GM18858 (cell line): ENCODE data around the gene POLR2C.

ENCODE experiments used
- ATAC-seq: cut with Tn5 transposase; IDR thresholded peaks from one replicate; pipeline ENCODE4 v1.9.1; 2021; ENCODE audit not compliant: unreplicated experiment

The POLR2C gene

DNA sequence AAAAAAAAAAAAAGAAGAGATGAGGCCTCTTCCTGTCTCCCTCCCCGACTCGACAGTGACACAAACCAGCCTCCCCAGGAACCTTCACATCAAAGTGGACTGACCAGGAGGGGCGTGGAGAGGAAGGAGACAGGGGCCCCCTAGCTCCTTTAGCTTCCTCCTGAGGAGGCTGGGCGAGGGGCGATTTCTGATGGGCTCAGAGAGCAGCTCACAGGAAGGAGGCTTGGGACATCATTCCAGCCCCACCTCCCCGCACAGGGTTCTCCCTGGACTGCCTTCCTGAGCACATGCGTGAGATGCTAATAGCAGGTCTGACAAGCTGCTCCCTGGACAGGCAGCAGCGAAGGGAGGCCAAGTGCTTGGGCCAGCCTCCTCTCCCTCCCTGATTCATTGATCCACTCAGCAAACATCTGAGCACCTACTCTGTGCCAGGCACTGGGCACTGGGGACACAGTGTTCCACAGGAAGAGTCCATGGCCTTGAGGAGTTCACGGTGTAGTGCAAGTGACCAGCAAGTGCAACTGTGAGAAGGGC lies 38.2 kb downstream of the POLR2C start:
- no peak for ATAC-seq

DNA sequence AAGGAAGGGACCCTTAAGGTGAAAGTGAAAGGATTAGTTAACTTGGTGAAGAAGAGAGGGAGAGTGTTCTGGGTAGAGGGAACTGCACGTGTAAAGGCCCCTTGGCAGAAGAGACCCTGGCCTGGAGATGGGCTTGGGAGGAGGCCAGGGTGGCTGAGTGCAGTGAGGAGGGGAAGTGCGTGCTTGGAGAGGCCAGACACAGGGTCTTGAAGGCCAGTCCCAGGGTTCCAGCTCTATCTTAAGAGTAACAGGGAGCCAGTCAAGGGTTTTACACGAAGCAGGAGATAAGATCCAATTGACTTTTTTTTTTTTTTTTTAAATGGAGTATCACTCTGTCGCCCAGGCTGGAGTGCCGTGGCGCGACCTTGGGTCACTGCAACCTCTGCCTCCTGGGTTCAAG lies 39.0 kb downstream of the POLR2C start:
- ATAC-seq = no peak

DNA sequence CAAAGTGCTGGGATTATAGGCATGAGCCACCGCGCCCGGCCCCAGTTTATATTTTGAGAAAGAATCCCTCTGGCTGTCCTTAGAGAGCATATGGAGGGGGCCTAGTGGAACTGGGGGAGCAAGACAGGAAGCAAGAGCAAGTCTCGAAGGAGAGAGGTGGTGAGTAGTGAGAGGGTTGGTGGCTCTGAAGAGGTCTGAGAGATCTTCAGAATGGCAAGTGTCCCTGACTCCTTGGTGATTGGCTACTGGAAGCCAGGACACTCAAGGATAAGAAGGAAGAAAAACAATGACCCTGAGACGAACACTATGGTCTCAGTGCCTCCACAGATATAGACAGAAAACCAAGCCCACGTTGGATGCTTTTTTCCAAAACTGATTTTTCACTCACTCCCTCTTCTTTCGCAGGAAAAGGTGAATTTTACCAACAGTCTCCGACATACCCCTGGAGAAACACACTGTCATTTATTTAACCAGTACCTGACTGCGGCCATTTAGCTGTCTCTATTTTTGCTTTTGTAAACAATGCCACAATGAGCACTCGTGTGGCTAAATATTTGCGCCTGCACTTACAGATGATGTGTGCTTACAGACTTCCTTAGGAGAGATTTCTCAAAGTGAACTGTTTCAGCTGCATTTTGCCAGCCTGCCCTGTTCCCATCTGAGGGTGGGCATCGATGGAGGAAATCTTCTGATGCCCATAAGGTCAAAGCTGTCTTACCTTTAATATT lies 39.7 kb downstream of the POLR2C start:
- no peak for ATAC-seq

DNA sequence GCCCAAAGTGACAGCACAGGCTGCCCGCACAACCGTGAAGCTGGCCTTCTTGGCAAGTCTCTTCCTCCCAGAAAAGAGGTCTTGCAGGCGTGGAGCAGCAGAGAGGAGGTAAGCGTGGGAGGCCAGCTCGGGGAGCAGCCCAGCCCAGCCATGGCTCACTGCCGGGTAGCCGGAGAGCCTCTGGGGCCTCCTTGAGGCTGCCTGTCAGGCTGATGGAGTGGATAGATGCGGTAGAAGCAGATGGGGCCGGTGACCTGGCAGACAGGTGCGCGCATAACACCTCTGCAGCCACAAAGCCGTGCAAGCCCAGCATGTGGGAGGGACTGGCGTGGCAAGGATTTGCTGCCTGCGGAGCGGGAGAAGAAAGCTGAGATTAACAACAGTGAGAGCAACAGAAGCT lies 40.9 kb downstream of the POLR2C start:
- no peak for ATAC-seq

DNA sequence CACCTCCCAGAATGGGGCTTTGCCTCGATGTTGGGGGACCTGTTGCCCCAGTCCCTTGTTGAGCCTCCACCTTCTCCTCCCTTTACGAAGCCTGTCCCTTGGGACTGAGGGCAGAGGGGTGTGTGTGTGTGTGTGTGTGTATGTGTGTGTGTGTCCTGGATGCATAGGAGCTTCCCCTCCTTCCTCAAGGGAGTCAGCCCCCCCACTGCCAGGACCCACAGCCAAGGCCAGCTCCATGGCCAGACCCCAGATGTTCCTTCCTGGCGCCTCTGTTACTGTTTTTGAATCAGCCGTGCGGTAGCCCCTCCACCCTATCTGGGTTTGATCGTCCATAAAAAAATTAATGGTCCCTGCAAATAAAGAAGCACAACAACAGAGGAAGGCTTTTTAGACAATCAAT lies 41.5 kb downstream of the POLR2C start:
- ATAC-seq = no peak

DNA sequence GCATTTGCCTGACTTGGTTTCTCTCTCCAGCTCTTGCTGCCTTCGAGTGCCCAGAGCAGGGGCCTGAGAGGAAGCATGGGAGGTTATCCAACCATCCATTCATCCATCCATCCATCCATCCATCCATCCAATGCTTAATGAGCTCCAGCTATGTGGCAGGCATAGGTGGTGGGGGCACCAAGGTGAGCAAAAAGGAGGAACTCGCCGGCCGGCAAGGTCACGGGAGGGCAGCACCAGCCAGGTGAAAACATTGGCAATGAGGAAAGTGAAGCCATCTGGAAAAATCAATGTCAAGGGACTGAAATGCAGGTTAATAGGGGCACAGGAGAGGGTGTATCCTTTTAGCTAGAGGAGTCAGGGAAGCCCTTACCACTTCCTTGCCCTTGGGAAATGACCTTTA lies 42.0 kb downstream of the POLR2C start:
- ATAC-seq = no peak

DNA sequence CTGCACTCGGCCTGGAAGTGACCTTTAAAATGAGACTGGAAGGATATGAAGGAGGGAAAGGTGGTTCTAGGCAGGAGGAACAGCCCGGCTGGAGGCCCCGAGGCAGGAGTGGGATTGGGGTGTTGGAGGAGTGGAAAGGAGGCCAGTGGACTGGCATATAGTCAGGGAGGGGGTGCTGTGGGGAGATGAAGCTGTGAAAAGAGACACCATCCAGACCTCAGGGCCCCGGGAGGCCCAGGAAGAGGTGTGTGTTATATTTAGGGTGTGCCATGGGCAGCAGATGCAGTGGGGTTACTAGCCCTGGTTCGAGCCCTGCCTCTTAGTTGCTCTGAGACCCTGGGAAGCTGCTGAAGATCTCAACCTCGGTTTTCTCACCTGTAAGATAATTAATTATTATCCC lies 42.7 kb downstream of the POLR2C start:
- no peak for ATAC-seq

DNA sequence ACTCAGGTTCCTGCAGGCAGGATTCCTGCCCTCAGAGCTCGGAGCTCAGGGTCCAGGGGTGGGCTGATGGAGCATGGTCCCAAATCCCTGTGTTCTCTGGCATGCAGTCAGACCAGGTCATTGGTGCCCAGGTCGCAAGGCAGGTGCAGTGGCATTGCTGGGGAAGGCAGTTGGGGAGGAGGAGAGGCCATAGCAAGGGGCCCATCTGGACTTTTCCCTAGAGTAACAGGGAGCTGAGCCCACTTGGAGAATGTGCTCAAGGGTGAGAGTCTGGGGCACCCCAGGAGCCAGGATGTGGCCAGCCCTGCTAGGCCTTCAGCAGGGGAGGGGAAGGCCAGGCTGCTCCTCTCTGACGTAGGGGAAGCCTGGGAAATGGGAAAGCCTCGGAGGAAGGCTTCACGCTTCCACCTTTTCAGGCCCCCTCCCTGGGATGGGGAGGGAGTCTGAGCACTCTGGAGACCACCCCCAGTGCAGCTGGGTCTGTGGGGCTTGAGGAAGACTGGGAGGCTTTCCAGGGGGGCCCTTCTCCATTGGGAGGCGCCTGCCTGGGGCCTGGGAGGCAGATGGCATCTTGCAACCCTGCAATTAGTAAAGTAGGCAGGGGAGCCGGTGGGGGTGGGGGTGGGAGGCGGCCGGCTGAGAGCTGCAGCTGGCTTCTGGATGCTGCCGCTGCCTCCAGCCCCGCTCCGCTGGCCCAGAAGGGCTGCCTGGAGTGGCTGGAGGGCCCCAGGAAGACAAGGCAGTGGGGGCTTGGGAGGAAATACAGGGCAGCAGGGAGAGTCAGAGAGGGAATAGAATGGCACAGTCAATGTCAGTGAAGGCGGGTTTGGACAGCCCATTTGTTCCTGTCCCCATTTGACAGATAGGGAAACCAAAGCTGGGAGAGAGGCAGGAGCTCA lies 44.9 kb downstream of the POLR2C start:
- ATAC-seq = no peak

DNA sequence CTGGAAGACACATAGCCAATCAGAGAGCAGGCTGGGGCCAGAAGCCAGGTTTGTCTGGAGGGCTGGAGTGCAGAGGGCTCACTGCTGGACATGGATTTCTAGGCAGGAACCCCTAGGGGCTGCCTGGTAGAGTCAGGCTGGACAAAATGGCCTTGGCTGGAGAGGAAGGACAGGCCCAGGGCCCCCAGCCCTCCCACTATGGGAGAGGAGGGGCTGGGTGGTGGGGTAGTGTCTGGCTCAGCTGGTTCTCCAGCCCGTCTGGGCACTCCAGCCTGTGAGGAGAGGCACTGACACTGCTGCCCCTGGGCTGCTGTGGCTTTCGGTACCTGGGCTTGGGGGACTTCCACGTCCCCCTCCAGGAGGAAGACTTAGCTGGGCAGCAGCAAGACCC lies 45.6 kb downstream of the POLR2C start:
- no peak for ATAC-seq

DNA sequence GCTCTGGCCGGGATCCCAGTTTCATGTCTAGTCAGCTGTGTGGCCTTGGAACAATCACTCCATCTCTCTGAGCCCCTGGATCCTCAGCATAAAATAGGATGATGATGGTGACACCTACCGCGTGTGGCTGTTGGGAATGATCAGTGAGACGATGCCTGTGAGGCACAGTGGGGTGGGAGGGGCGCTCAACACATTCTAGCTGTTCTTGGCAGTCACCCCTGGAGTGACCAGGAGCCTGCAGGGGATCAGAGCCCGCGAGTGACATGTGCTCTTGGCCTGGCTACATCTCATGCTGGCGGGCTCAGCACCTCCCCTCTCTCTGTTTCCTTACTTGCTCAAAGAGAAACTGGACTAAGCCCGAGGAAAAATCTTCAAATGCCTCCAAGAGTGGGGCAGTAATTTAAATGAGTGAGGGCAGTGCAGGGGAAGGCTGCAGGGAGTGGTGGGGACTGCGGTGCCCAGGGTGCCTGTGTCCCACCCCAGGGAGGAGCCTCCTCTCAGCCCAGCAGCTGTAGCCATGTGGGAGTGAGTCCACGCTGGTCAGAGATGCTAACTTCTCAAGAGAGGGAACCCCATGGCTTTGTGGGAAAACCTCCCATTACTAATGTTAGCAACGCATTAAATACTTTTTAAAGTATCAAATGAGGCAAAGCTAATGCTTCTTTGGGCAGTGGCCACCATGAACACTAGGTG lies 46.9 kb downstream of the POLR2C start:
- ATAC-seq = no peak

DNA sequence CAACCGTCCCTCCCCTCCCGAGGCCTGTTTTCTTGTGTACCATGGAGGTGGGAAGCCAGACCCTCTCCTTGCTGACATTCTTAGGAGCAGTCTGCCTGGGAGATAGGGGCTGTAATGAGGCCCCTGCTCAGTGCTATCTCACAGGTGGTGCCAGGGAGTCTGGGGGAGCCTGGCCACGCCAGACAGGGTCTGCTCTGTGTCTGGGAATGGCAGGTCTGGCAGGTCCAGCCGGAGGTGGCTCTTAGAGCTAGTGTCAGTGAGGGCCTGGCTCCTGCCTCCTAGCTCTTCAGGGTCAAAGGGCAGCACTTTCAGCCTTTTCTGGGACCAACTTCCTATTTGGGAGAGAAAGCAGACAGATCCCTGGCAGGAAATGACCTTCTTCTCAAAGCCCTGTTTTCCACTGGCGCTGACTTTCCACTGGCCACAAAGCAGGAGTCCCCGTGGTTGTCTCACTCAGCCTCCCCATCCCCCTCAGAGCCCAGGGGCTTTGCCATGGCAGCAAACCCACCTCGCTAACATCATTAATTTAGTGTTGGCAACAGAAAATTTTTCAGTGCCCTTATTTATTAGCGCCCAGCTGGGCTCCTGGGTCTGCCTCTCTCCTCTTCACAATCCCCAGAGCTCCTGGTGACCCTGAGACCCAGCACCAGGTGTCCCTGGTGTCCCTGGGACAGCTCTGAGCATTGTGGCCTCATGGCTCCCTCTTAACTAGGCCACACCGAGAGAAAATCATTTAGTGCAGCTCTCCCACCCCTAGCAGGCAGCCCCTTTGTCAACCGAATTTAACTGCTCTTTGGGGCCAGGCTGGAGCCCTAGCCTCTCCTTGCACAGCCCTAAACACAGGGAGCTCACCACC lies 47.8 kb downstream of the POLR2C start:
- no peak for ATAC-seq

DNA sequence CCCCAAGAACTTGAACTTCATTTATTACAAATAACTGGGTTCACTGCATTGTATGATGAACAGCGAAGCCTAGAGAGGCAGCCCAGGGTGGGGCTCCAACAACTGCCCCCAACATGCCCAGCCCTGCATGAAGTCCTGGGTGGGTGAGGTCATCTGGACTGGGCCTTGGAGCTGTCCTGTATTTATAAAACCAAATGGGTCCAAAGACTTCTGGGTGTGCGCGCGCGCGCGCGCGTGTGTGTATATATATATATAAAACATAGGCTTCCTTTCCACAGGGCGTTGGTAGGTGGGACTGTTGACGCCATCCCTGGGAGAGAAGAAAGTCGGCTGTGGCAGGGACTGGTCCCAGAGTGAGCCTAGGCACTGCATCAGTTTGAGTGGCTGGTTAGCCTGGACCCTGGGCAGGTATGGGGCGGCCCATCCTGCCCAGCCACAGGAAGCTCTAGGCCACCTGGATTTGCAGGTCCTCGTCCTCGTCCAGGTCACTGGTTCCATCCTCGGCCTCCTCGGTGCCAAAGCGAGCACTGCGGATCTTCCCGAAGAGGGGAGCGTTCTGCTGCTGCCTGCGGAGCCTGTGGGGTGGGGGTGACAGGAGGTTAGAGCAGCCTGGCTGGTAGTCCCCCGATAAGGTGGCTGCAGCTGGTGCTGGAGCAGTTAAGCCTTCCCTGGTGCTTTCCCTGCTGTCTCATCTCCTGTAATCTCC lies 50.0 kb downstream of the POLR2C start:
- no peak for ATAC-seq

DNA sequence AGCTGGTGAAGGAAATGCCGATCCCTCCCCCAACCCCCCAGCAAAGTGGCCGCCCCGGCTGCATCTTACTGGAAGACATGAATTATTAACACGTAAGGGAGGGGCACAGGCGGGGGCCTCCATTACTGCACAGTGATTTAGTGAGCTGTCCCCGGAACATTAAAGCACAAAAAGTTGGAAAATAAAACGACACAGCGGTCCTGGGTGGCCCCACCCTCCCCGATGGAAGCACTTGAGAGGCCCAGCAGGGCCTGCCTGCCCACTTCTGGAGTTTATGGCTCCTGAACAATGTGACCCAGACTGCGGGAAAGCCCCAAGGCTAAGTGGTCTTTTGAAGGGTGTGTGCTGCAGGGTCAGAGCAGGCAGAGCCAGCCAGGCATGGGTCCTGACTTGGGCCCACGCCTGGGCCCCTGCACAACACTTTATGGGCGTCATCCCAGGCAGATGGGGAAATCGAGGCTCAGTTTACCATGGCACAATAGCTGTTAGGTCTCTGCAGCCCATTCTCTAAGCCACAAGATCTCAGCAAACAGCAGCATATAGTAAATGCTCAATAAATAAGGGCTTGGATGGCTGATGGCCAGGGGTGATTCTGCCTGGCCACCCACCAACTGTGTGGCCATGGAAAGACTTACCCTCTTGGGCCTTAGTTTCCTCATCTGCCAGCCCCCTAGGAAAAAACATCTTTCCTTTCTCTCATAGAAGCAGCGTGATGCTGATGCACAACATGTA lies 51.1 kb downstream of the POLR2C start:
- ATAC-seq = no peak

DNA sequence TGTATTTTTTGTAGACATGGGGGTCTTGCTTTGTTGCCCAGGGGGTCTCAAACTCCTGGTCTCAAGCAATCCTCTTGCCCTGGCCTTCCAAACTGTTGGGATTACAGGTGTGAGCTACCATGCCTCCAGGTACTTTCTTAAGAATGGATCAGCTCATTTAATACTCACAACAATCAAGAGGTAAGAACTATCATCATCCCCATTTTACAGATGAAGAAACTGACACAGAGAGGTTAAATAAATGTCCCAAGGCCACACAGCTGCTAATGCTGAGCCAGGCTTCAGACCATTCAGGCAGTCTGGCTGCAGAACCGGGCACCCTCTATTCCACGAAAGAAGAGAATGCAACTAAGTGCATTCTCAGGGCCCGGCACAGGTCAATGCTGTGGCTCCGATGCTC lies 51.9 kb downstream of the POLR2C start:
- no peak for ATAC-seq

DNA sequence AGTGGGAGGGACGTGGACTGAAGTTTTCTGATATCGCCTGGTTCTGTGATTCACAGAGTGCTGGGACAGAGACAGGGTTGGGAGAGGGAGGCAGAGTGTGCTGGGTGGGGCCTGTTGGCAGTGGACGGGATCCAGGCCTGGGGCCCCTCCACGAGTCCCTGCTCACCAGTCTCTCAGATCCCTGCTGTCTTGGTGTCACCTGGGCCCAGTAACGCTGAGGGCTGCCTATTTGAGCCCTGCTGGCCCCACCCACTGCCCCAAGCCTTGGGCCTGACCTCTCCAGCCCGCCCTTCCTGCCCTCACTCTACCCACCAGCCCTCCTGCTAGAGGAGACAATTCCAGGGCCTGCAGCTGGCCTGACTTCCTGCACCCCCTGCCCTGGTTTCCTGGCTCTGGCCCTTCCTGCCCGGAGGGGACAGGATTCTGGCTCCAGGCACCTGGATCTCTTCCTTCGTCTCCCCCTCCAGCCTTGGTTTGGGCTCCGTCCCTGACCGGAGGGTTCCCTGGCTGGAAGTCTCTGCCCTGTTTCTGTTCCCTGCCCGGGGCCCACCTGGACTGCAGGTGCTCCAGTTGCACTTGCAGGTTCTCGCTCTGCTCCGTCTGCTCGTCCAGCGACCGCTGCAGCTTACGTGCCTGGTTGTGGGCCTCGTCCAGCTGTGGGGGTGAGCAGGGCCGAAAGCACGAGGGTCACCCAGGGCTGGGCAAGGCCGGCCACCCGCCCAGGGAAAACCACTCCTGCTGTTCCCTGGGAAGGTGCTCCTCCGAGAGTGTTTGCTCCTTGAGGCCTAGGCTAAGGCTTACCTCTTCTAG lies 52.5 kb downstream of the POLR2C start:
- no peak for ATAC-seq

DNA sequence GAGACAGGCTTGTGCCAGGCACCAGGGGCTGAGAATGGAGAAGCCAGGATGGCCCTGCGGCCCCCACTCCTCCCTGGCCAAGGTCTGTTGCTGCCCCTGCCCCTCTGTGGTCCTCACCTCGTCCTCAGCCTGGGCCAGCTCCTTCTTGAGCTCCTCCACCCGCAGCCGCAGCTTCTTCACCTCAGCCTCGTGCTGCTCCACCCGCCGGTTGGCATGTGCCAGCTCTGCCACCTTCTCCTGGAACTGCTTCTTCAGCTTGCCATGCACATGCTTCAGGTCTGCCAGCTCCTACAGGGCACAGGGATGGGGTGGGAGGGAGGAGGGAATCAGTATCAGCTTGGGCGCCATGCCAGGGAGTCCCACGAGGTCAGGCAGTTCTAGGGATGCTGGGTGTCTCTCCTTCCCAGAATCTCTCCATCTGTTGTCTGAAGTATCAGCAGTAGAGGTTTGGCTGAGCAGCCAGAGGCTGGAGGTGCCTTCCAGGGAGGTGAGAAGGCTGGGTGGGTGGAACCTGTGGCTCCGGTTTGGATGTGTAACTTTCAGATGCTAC lies 53.8 kb downstream of the POLR2C start:
- ATAC-seq = no peak

DNA sequence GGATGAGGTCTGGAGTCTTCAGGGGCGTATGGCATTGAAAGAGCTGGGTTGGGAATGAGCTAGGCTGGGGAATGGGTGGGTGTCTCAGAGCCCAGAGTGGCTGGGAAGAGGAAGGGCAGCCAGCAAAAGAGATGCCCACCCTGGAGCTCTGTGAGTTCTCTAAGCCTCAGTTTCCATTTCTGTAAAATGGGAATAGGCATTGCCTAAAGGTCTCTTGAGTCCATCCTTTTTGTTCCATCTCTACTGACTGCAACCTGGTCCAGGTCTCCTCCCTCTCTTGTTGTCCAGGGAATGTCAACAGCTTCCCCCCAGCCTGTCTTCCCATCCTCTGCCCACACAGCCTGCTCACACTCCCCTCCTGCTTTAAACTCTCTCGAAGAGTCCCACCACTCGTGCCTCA lies 54.3 kb downstream of the POLR2C start:
- no peak for ATAC-seq
